Liver (tissue), 3 donors: ENCODE results near the gene NEURL3.

Source experiments
- EGR1 ChIP-seq, 2 donors: IDR thresholded peaks; 2 replicates each; pipeline ENCODE4 v1.6.1; 2016 to 2018; ENCODE audit warnings: antibody characterized with exemption in 2 of 2, low read depth in 2 of 2
- FOXA1 ChIP-seq: IDR thresholded peaks from 2 replicates; pipeline ENCODE4 v1.6.1; 2016; ENCODE audit warnings: antibody characterized with exemption
- GABPA ChIP-seq, 2 donors: IDR thresholded peaks in 1 of 2; conservative IDR thresholded peaks in 1 of 2; 2 replicates each; pipeline ENCODE4 v1.6.1; 2016; ENCODE audit warnings: antibody characterized with exemption in 2 of 2, mild to moderate bottlenecking in 1 of 2, moderate library complexity in 1 of 2
- HNF4A ChIP-seq, 2 donors: conservative IDR thresholded peaks; 2 replicates each; pipeline ENCODE4 v1.6.1; 2016; ENCODE audit warnings: antibody characterized with exemption in 2 of 2, mild to moderate bottlenecking in 2 of 2
- JUND ChIP-seq, 2 donors: IDR thresholded peaks; 2 replicates each; pipeline ENCODE4 v1.6.1; 2016; ENCODE audit warnings: antibody characterized with exemption in 2 of 2
- RAD21 ChIP-seq, 2 donors: IDR thresholded peaks; 2 replicates each; pipeline ENCODE4 v1.6.1; 2016; ENCODE audit warnings: antibody characterized with exemption in 2 of 2, mild to moderate bottlenecking in 2 of 2
- SP1 ChIP-seq: IDR thresholded peaks from 2 replicates; pipeline ENCODE4 v1.6.1; 2018; ENCODE audit warnings: antibody characterized with exemption, mild to moderate bottlenecking
- YY1 ChIP-seq: IDR thresholded peaks from 2 replicates; pipeline ENCODE4 v1.6.1; 2016; ENCODE audit warnings: antibody characterized with exemption, mild to moderate bottlenecking
- TF ChIP-seq, protein P1 (sequence below): fragments of 150-350 bp; IDR thresholded peaks from 2 replicates; pipeline ENCODE4 v1.5.1; 2017; ENCODE audit warnings: improper control_type of control experiment, low read depth, low read length; ENCODE audit not compliant: missing input control
- TF ChIP-seq, protein P2 (sequence below): IDR thresholded peaks from 2 replicates; pipeline ENCODE4 v1.6.1; 2016; ENCODE audit warnings: antibody characterized with exemption, mild to moderate bottlenecking
- TF ChIP-seq, protein P3 (sequence below): IDR thresholded peaks from 2 replicates; pipeline ENCODE4 v1.6.1; 2016; ENCODE audit warnings: antibody characterized with exemption
- TF ChIP-seq, protein P4 (sequence below): IDR thresholded peaks from 2 replicates; pipeline ENCODE4 v1.6.1; 2016; ENCODE audit warnings: antibody characterized with exemption
- donor health status: healthy.
- donor health status: healthy.

DNA sequence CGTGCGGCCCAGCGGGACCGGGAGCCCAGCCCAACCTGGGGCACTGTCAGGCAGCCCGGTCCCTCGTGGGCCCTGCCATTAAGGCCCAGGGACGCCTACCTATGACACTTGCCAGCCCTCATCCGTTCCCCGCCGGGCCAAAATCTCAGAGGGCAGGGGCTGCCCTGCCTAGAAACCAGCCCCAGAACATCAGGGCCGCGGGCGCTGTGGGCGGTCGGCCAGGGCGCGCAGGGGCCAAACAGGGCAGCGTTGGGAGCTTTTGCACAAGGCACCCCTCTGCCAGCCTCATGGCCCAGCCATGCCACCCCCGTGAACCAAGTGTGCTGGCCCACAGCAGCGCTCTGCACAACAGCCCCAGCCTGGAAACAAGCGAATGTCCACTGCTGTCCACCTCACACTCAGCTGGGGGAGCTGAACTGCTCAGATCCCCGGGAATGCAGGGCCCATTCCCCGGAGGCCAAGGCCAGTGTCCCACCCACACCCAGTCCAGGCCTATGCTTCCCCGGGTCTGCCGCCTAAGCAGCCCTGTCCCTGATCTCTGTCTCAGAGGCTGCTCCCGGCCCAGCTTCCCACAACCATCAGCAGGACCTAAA lies 3.5 kb upstream of the NEURL3 start:
- TF ChIP-seq, protein P1, sequence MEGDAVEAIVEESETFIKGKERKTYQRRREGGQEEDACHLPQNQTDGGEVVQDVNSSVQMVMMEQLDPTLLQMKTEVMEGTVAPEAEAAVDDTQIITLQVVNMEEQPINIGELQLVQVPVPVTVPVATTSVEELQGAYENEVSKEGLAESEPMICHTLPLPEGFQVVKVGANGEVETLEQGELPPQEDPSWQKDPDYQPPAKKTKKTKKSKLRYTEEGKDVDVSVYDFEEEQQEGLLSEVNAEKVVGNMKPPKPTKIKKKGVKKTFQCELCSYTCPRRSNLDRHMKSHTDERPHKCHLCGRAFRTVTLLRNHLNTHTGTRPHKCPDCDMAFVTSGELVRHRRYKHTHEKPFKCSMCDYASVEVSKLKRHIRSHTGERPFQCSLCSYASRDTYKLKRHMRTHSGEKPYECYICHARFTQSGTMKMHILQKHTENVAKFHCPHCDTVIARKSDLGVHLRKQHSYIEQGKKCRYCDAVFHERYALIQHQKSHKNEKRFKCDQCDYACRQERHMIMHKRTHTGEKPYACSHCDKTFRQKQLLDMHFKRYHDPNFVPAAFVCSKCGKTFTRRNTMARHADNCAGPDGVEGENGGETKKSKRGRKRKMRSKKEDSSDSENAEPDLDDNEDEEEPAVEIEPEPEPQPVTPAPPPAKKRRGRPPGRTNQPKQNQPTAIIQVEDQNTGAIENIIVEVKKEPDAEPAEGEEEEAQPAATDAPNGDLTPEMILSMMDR: no peak
- TF ChIP-seq YY1 (no peak), HNF4A (conservative IDR thresholded peaks at IDR 0.05) (no peak), JUND (IDR thresholded peaks at IDR 0.05) (no peak), SP1 (no peak), RAD21 (IDR thresholded peaks at IDR 0.05) (no peak), FOXA1 (no peak), GABPA (IDR thresholded peaks at IDR 0.05 in 1 of 2, conservative IDR thresholded peaks at IDR 0.05 in 1 of 2) (no peak), EGR1 (IDR thresholded peaks at IDR 0.05; ENCODE audit: low read depth in 2 of 2) (no peak)
- TF ChIP-seq, protein P2, sequence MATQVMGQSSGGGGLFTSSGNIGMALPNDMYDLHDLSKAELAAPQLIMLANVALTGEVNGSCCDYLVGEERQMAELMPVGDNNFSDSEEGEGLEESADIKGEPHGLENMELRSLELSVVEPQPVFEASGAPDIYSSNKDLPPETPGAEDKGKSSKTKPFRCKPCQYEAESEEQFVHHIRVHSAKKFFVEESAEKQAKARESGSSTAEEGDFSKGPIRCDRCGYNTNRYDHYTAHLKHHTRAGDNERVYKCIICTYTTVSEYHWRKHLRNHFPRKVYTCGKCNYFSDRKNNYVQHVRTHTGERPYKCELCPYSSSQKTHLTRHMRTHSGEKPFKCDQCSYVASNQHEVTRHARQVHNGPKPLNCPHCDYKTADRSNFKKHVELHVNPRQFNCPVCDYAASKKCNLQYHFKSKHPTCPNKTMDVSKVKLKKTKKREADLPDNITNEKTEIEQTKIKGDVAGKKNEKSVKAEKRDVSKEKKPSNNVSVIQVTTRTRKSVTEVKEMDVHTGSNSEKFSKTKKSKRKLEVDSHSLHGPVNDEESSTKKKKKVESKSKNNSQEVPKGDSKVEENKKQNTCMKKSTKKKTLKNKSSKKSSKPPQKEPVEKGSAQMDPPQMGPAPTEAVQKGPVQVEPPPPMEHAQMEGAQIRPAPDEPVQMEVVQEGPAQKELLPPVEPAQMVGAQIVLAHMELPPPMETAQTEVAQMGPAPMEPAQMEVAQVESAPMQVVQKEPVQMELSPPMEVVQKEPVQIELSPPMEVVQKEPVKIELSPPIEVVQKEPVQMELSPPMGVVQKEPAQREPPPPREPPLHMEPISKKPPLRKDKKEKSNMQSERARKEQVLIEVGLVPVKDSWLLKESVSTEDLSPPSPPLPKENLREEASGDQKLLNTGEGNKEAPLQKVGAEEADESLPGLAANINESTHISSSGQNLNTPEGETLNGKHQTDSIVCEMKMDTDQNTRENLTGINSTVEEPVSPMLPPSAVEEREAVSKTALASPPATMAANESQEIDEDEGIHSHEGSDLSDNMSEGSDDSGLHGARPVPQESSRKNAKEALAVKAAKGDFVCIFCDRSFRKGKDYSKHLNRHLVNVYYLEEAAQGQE: no peak
- TF ChIP-seq, protein P3, sequence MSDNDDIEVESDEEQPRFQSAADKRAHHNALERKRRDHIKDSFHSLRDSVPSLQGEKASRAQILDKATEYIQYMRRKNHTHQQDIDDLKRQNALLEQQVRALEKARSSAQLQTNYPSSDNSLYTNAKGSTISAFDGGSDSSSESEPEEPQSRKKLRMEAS: no peak
- TF ChIP-seq, protein P4, sequence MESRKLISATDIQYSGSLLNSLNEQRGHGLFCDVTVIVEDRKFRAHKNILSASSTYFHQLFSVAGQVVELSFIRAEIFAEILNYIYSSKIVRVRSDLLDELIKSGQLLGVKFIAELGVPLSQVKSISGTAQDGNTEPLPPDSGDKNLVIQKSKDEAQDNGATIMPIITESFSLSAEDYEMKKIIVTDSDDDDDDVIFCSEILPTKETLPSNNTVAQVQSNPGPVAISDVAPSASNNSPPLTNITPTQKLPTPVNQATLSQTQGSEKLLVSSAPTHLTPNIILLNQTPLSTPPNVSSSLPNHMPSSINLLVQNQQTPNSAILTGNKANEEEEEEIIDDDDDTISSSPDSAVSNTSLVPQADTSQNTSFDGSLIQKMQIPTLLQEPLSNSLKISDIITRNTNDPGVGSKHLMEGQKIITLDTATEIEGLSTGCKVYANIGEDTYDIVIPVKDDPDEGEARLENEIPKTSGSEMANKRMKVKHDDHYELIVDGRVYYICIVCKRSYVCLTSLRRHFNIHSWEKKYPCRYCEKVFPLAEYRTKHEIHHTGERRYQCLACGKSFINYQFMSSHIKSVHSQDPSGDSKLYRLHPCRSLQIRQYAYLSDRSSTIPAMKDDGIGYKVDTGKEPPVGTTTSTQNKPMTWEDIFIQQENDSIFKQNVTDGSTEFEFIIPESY: no peak
